WTC11 (cell line): ENCODE measurements around the gene LGALS7. TPM values are rescaled to one million over a fixed set of nuclear protein-coding genes. Genes with fewer than 3 reads are reported as not detected.
"Not testable (repeated sequence)": the region's sequence is repeated elsewhere in the genome, so short reads cannot be mapped to it uniquely, and the experiment has no call there.

ENCODE experiments used
- ATAC-seq: fragments of 200-7000 bp; cut with Tn5 transposase; 2 replicates; pipeline ENCODE4 v1.10.0; 2021; ENCODE audit warnings: mild to moderate bottlenecking, moderate library complexity
- CTCF ChIA-PET: fragments of 300-600 bp; sonication (Branson Sonifier 250); formaldehyde crosslinking; loops from one replicate; lab custom pipeline; 2021; ENCODE audit warnings: antibody characterized with exemption; lab: Charles Lee
- POLR2A ChIA-PET: fragments of 350-600 bp; sonication (Branson Sonifier 250); formaldehyde crosslinking; loops from one replicate; lab custom pipeline; 2021; ENCODE audit warnings: antibody characterized with exemption; lab: Charles Lee
- DNase-seq: peaks from one replicate; pipeline ENCODE4 v3.0.0; 2021; ENCODE audit warnings: low spot score
- H3K27ac Mint-ChIP-seq: 2 replicates; pipeline ENCODE4 v1.8.0; 2021; ENCODE audit warnings: mixed read lengths
- H3K27me3 Mint-ChIP-seq: 2 replicates; pipeline ENCODE4 v1.8.0; 2021; ENCODE audit warnings: low read depth, mild to moderate bottlenecking, moderate library complexity, mixed read lengths
- H3K36me3 Mint-ChIP-seq: 2 replicates; pipeline ENCODE4 v1.8.0; 2021; ENCODE audit warnings: mixed read lengths
- H3K4me1 Mint-ChIP-seq: 2 replicates; pipeline ENCODE4 v1.8.0; 2022; ENCODE audit warnings: mixed read lengths
- H3K4me3 Mint-ChIP-seq: 2 replicates; pipeline ENCODE4 v1.8.0; 2021; ENCODE audit warnings: mild to moderate bottlenecking, moderate library complexity, mixed read lengths
- H3K9me3 Mint-ChIP-seq: 2 replicates; pipeline ENCODE4 v1.8.0; 2021; ENCODE audit warnings: mixed read lengths
- ESRRA ChIP-seq: sonication (generic); formaldehyde crosslinking; IDR thresholded peaks from 2 replicates; pipeline ENCODE4 v1.8.1; 2022; ENCODE audit warnings: mild to moderate bottlenecking, missing genetic modification reagents, borderline replicate concordance
- NR3C1 ChIP-seq: sonication (generic); formaldehyde crosslinking; conservative IDR thresholded peaks from 2 replicates; pipeline ENCODE4 v1.8.1; 2023; ENCODE audit warnings: low read depth, mild to moderate bottlenecking, missing genetic modification reagents
- OVOL2 ChIP-seq: fragments of 250-450 bp; sonication (Bioruptor Pico); IDR thresholded peaks from 2 replicates; pipeline ENCODE4 v1.9.0; 2021; ENCODE audit warnings: mild to moderate bottlenecking, borderline replicate concordance
- SMAD3 ChIP-seq: sonication (generic); formaldehyde crosslinking; IDR thresholded peaks from 2 replicates; pipeline ENCODE4 v1.8.0; 2022; ENCODE audit warnings: missing genetic modification reagents, mild to moderate bottlenecking, borderline replicate concordance
- ZNF396 ChIP-seq: fragments of 250-450 bp; sonication (Bioruptor Pico); IDR thresholded peaks from 2 replicates; pipeline ENCODE4 v1.8.0; 2021; ENCODE audit warnings: mild to moderate bottlenecking, moderate library complexity, borderline replicate concordance
- total RNA-seq: library from RNA; stranded (reverse); gene quantifications from 3 replicates; pipeline ENCODE4 v1.2.3, GENCODE V29; 2021
- TF ChIP-seq, protein P1 (sequence below): sonication (generic); formaldehyde crosslinking; IDR thresholded peaks from 2 replicates; pipeline ENCODE4 v1.8.0; 2022; ENCODE audit warnings: mild to moderate bottlenecking, missing genetic modification reagents
- TF ChIP-seq, protein P2 (sequence below): sonication (generic); formaldehyde crosslinking; IDR thresholded peaks from 2 replicates; pipeline ENCODE4 v1.8.0; 2023; ENCODE audit warnings: missing genetic modification reagents, mild to moderate bottlenecking, borderline replicate concordance
- TF ChIP-seq, protein P3 (sequence below): sonication (generic); formaldehyde crosslinking; IDR thresholded peaks from 2 replicates; pipeline ENCODE4 v1.8.0; 2022; ENCODE audit warnings: mild to moderate bottlenecking, missing genetic modification reagents
- TF ChIP-seq, protein P4 (sequence below): fragments of 250-450 bp; sonication (Bioruptor Pico); IDR thresholded peaks from 2 replicates; pipeline ENCODE4 v1.9.0; 2021; ENCODE audit warnings: moderate library complexity, mild to moderate bottlenecking, inconsistent platforms, borderline replicate concordance
- TF ChIP-seq, protein P5 (sequence below): sonication (generic); formaldehyde crosslinking; IDR thresholded peaks from 2 replicates; pipeline ENCODE4 v1.8.1; 2023; ENCODE audit warnings: mild to moderate bottlenecking, missing genetic modification reagents, moderate library complexity

Gene LGALS7
- total RNA-seq, 1 experiment from 2014 or later: 2.3 TPM

DNA sequence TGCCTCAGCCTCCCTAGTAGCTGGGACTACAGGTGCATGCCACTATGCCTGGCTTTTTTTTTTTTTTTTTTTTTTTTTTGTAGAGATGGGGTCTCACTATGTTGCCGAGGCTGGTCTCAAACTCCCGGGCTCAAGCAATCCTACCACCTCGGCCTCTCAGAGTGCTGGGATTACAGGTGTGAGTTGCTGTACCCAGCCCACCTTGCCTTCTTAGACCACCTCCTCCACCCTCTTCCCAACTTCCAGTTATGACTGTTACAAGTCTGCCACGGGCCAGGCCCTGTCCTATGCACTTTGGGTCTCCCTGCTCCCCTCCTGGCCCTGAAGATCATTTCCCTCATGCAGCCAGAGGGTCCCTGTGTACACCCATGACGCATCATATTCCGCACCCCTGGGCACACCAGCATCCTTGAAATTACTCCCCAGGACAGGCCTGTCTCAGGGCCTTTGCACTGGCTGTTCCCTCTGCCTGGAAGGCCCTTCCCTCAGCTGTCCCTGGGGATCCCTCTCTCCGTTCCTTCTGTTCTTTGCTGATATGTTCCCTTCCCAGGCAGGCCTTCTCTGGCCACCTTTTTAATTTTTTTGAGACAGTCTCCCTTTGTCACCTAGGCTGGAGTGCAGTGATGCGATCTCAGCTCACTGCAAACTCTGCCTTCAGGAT, 36.4 kb upstream of the LGALS7 start (continued):
- TF ChIP-seq, protein P1, sequence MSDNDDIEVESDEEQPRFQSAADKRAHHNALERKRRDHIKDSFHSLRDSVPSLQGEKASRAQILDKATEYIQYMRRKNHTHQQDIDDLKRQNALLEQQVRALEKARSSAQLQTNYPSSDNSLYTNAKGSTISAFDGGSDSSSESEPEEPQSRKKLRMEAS (CRISPR knock-in tag): no peak
- TF ChIP-seq ESRRA (CRISPR knock-in tag): no peak
- TF ChIP-seq, protein P2, sequence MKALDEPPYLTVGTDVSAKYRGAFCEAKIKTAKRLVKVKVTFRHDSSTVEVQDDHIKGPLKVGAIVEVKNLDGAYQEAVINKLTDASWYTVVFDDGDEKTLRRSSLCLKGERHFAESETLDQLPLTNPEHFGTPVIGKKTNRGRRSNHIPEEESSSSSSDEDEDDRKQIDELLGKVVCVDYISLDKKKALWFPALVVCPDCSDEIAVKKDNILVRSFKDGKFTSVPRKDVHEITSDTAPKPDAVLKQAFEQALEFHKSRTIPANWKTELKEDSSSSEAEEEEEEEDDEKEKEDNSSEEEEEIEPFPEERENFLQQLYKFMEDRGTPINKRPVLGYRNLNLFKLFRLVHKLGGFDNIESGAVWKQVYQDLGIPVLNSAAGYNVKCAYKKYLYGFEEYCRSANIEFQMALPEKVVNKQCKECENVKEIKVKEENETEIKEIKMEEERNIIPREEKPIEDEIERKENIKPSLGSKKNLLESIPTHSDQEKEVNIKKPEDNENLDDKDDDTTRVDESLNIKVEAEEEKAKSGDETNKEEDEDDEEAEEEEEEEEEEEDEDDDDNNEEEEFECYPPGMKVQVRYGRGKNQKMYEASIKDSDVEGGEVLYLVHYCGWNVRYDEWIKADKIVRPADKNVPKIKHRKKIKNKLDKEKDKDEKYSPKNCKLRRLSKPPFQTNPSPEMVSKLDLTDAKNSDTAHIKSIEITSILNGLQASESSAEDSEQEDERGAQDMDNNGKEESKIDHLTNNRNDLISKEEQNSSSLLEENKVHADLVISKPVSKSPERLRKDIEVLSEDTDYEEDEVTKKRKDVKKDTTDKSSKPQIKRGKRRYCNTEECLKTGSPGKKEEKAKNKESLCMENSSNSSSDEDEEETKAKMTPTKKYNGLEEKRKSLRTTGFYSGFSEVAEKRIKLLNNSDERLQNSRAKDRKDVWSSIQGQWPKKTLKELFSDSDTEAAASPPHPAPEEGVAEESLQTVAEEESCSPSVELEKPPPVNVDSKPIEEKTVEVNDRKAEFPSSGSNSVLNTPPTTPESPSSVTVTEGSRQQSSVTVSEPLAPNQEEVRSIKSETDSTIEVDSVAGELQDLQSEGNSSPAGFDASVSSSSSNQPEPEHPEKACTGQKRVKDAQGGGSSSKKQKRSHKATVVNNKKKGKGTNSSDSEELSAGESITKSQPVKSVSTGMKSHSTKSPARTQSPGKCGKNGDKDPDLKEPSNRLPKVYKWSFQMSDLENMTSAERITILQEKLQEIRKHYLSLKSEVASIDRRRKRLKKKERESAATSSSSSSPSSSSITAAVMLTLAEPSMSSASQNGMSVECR (CRISPR knock-in tag): no peak
- TF ChIP-seq, protein P3, sequence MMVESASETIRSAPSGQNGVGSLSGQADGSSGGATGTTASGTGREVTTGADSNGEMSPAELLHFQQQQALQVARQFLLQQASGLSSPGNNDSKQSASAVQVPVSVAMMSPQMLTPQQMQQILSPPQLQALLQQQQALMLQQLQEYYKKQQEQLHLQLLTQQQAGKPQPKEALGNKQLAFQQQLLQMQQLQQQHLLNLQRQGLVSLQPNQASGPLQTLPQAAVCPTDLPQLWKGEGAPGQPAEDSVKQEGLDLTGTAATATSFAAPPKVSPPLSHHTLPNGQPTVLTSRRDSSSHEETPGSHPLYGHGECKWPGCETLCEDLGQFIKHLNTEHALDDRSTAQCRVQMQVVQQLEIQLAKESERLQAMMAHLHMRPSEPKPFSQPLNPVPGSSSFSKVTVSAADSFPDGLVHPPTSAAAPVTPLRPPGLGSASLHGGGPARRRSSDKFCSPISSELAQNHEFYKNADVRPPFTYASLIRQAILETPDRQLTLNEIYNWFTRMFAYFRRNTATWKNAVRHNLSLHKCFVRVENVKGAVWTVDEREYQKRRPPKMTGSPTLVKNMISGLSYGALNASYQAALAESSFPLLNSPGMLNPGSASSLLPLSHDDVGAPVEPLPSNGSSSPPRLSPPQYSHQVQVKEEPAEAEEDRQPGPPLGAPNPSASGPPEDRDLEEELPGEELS: no peak

DNA sequence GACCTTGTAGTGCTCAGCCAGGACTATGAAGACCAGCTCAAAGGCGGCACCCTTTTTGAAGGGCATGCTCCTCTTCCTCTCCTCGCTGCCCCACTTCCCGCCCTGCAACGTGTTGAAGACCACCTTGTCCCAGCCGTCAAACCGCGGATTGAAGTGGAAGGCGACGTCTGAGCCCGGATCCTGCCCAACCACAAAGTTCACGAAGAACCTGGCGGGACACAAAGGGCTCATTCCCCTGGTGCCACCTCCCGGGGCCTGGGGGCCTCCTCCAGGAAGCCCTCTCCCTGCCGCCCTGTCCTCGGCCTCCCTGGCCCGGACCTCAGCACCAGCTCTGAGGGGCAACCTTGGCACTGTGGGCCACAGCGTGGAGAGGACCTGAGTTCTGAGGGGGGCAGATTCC, 35.4 kb upstream of the LGALS7 start:
- POLR2A ChIA-PET: interaction anchor here (0.7 kb wide), 1 partner anchor 129 kb away, joined by 3 read pairs; no protein-coding TSS in a partner anchor
- H3K9me3 Mint-ChIP-seq: peaks cover 8% of the 10 kb centered on the region
- H3K36me3 Mint-ChIP-seq: no peaks in the 10 kb centered on the region
- TF ChIP-seq, protein P4, sequence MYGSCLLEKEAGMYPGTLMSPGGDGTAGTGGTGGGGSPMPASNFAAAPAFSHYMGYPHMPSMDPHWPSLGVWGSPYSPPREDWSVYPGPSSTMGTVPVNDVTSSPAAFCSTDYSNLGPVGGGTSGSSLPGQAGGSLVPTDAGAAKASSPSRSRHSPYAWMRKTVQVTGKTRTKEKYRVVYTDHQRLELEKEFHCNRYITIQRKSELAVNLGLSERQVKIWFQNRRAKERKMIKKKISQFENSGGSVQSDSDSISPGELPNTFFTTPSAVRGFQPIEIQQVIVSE (CRISPR knock-in tag): no peak
- TF ChIP-seq, protein P5, sequence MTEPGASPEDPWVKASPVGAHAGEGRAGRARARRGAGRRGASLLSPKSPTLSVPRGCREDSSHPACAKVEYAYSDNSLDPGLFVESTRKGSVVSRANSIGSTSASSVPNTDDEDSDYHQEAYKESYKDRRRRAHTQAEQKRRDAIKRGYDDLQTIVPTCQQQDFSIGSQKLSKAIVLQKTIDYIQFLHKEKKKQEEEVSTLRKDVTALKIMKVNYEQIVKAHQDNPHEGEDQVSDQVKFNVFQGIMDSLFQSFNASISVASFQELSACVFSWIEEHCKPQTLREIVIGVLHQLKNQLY (CRISPR knock-in tag): no peak
- TF ChIP-seq OVOL2 (CRISPR knock-in tag): no peak
- TF ChIP-seq SMAD3: no peak
- TF ChIP-seq ZNF396 (CRISPR knock-in tag): no peak
- no peak for TF ChIP-seq NR3C1 (CRISPR knock-in tag)
- H3K27ac Mint-ChIP-seq: no peak overlapping the region
- no peak overlapping the region for H3K4me3 Mint-ChIP-seq
- no peak for ATAC-seq
- CTCF ChIA-PET: no interaction called here
- no peak for DNase-seq
- no peaks in the 10 kb centered on the region for H3K4me1 Mint-ChIP-seq
- peaks cover 5% of the 10 kb centered on the region; the same call in 1 of the 2 replicates for H3K27me3 Mint-ChIP-seq

DNA sequence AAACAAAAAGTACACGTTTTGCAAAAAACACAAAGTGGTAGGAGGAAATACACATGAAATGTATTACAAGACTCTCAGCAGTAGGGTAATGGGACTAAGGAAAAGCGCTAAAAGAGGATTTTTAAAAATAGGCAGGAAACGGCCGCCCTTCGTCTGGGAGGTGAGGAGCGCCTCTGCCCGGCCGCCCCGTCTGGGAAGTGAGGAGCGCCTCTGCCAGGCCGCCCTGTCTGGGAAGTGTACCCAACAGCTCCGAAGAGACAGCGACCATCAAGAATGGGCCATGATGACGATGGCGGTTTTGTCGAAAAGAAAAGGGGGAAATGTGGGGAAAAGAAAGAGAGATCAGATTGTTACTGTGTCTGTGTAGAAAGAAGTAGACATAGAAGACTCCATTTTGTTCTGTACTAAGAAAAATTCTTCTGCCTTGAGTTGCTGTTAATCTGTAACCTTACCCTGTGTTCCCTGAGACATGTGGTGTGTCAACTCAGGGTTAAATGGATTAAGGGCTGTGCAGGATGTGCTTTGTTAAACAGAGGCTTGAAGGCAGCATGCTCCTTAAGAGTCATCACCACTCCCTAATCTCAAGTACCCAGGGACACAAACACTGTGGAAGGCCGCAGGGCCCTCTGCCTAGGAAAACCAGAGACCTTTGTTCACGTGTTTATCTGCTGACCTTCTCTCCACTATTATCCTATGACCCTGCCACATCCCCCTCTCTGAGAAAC, 34.2 kb upstream of the LGALS7 start:
- H3K9me3 Mint-ChIP-seq, H3K4me3 Mint-ChIP-seq, ATAC-seq, DNase-seq, H3K27ac Mint-ChIP-seq, H3K36me3 Mint-ChIP-seq, H3K4me1 Mint-ChIP-seq, H3K27me3 Mint-ChIP-seq: not testable (repeated sequence)
- CTCF ChIA-PET: interaction anchor here (1.3 kb wide), 1 partner anchor 15 kb away, joined by 5 read pairs; no protein-coding TSS in a partner anchor
- POLR2A ChIA-PET: interaction anchor here (0.7 kb wide), 1 partner anchor 128 kb away, joined by 3 read pairs; no protein-coding TSS in a partner anchor
